Progenitor cell of endocrine pancreas (in vitro differentiated cells): ENCODE measurements around the gene GPRIN3. TPM values are rescaled to one million over a fixed set of nuclear protein-coding genes. Genes with fewer than 3 reads are reported as not detected.

Source experiments
- DNase-seq: peaks from one replicate; pipeline ENCODE4 v3.0.0; 2021; ENCODE audit warnings: low spot score; ENCODE audit not compliant: unreplicated experiment
- H3K27ac Mint-ChIP-seq: 2 replicates; pipeline ENCODE4 v1.8.0; 2021; ENCODE audit warnings: mild to moderate bottlenecking, moderate library complexity, mixed read lengths
- H3K27me3 Mint-ChIP-seq: 2 replicates; pipeline ENCODE4 v1.8.0; 2021; ENCODE audit warnings: mixed read lengths
- H3K36me3 Mint-ChIP-seq: 2 replicates; pipeline ENCODE4 v1.8.0; 2022; ENCODE audit warnings: mixed read lengths; ENCODE audit not compliant: insufficient read depth
- H3K4me1 Mint-ChIP-seq: 2 replicates; pipeline ENCODE4 v1.8.0; 2021; ENCODE audit warnings: low read depth, mixed read lengths
- H3K4me3 Mint-ChIP-seq: 2 replicates; pipeline ENCODE4 v1.8.0; 2021; ENCODE audit warnings: low read depth, mild to moderate bottlenecking, moderate library complexity, mixed read lengths
- H3K9me3 Mint-ChIP-seq: 2 replicates; pipeline ENCODE4 v1.8.0; 2021; ENCODE audit warnings: low read depth, mixed read lengths
- CTCF ChIP-seq: fragments of 200-600 bp; sonication (generic); IDR thresholded peaks from one replicate; pipeline ENCODE4 v1.5.0; 2021; ENCODE audit warnings: antibody characterized with exemption, mild to moderate bottlenecking; ENCODE audit not compliant: unreplicated experiment
- total RNA-seq: library from RNA; stranded (reverse); gene quantifications from 2 replicates; pipeline ENCODE4 v1.2.1, GENCODE V29; 2021

The GPRIN3 gene
- total RNA-seq, 1 donor from 2014 or later: 16.0 TPM

GRCh38 chr4:89193843-89194242 is 113.8 kb downstream of the GPRIN3 start:
- Mint-ChIP-seq H3K9me3 (peaks cover 26% of the 10 kb centered on the region), H3K36me3 (peaks cover 14% of the 10 kb centered on the region), H3K27me3 (no peaks in the 10 kb centered on the region), H3K4me3 (no peak overlapping the region), H3K4me1 (peaks cover 27% of the 10 kb centered on the region), H3K27ac (peak overlapping the region; percentile 90)
- DNase-seq: no peak
- TF ChIP-seq CTCF: no peak

Other genes starting within 250 kb of the GPRIN3 start
- 9.2 and 9.8 TPM in 2 replicates for gene TIGD2, start 196.3 kb downstream of the GPRIN3 start, total RNA-seq